ENCODE measurements around the gene NFIA.

NFIA gene

DNA sequence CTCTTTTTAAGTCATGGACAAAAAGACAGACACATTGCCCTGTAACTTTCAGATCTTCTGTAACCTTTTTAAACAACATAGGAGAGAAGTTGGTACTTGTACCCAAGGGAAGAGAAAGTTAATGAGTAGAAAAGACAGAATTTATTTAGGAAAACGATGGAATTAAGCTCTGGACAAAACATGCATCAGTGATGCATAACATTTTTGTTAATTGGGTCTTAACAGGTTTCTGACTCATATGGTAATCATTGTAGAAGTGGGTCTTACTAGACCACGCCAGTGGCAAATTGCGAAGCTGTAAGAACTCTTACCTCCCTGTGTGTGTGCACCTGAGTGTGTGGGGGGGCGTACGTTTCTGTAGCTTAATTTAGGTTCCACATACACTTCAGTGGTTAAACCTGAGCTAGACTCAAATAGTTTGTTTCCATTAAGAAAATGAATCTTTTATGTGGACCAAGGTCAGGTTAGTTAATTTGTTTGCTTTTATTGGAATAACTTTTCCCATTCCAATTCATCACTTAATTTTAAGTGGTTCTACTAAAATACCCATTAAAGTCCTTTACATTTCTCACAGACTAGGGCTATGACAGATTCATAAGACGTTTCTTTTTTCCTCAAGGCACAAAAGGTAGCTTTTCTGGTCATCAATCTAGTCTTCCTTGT is 48.1 kb downstream of the NFIA start:
- H3K27ac ChIP-seq (ENCODE audit: low read length): no peak overlapping the region
- H3K4me2 ChIP-seq (ENCODE audit: low read depth, low read length): no peak overlapping the region
- no peaks in the 10 kb centered on the region for H3K4me1 ChIP-seq (ENCODE audit: low read length)
- no peak for TF ChIP-seq EZH2phosphoT487 (IDR thresholded peaks at IDR 0.05; ENCODE audit: low read length)
- TF ChIP-seq, protein P1, sequence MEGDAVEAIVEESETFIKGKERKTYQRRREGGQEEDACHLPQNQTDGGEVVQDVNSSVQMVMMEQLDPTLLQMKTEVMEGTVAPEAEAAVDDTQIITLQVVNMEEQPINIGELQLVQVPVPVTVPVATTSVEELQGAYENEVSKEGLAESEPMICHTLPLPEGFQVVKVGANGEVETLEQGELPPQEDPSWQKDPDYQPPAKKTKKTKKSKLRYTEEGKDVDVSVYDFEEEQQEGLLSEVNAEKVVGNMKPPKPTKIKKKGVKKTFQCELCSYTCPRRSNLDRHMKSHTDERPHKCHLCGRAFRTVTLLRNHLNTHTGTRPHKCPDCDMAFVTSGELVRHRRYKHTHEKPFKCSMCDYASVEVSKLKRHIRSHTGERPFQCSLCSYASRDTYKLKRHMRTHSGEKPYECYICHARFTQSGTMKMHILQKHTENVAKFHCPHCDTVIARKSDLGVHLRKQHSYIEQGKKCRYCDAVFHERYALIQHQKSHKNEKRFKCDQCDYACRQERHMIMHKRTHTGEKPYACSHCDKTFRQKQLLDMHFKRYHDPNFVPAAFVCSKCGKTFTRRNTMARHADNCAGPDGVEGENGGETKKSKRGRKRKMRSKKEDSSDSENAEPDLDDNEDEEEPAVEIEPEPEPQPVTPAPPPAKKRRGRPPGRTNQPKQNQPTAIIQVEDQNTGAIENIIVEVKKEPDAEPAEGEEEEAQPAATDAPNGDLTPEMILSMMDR (IDR thresholded peaks at IDR 0.05; ENCODE audit: low read length): no peak
- TF ChIP-seq EZH2 (optimal IDR thresholded peaks at IDR 0.05; ENCODE audit: low read depth, low read length): no peak
- no peaks in the 10 kb centered on the region for H3F3A ChIP-seq (ENCODE audit: insufficient read depth, low read length)
- H4K20me1 ChIP-seq (ENCODE audit: insufficient read depth, low read length): no peaks in the 10 kb centered on the region
- no peak for DNase-seq
- no peak overlapping the region for H3K9ac ChIP-seq (ENCODE audit: low read length)
- H3K9me3 ChIP-seq (replicated peaks; ENCODE audit: insufficient read depth, low read length): no peaks in the 10 kb centered on the region
- no peak overlapping the region for H2AFZ ChIP-seq (ENCODE audit: low read length)
- no peaks in the 10 kb centered on the region for H3K79me2 ChIP-seq (ENCODE audit: low read length)
- no peaks in the 10 kb centered on the region for H3K36me3 ChIP-seq (replicated peaks; ENCODE audit: insufficient read depth, low read length)
- H3K27me3 ChIP-seq (replicated peaks; ENCODE audit: insufficient read depth, low read length): no peaks in the 10 kb centered on the region
- H3K4me3 ChIP-seq (ENCODE audit: low read length): no peak overlapping the region
- no peaks in the 10 kb centered on the region for H3K9me2 ChIP-seq (replicated peaks; ENCODE audit: insufficient read depth, low read length)

DNA sequence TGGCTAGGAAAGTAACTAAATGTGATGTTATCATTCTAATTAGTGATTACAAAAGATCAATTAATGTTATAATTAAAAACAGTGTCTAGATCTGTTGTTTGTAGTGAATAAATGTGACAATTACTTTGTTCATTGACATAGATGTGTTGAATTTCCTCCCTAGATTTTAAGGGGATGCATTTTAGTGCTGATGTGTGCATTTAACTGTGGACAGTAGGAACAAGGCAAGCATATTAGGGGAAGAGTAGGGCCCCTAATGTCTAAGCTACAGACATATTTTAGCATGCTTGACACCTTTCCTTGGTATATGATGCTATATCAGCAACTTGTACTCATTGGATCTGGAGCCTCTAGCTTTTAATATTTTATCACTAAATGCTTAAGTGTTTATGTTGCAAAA is 48.9 kb downstream of the NFIA start:
- H4K20me1 ChIP-seq (ENCODE audit: insufficient read depth, low read length): no peaks in the 10 kb centered on the region
- no peak overlapping the region for H3K9ac ChIP-seq (ENCODE audit: low read length)
- no peaks in the 10 kb centered on the region for H3K9me3 ChIP-seq (replicated peaks; ENCODE audit: insufficient read depth, low read length)
- H3K27ac ChIP-seq (ENCODE audit: low read length): no peak overlapping the region
- no peak overlapping the region for H3K4me3 ChIP-seq (ENCODE audit: low read length)
- no peaks in the 10 kb centered on the region for H3K79me2 ChIP-seq (ENCODE audit: low read length)
- DNase-seq: no peak
- no peaks in the 10 kb centered on the region for H3K27me3 ChIP-seq (replicated peaks; ENCODE audit: insufficient read depth, low read length)
- TF ChIP-seq EZH2 (optimal IDR thresholded peaks at IDR 0.05; ENCODE audit: low read depth, low read length) (no peak), EZH2phosphoT487 (IDR thresholded peaks at IDR 0.05; ENCODE audit: low read length) (no peak)
- TF ChIP-seq, protein P1 (IDR thresholded peaks at IDR 0.05; ENCODE audit: low read length): no peak
- H3K36me3 ChIP-seq (replicated peaks; ENCODE audit: insufficient read depth, low read length): no peaks in the 10 kb centered on the region
- no peaks in the 10 kb centered on the region for H3F3A ChIP-seq (ENCODE audit: insufficient read depth, low read length)
- H3K4me1 ChIP-seq (ENCODE audit: low read length): no peaks in the 10 kb centered on the region
- no peak overlapping the region for H2AFZ ChIP-seq (ENCODE audit: low read length)
- no peaks in the 10 kb centered on the region for H3K9me2 ChIP-seq (replicated peaks; ENCODE audit: insufficient read depth, low read length)
- no peak overlapping the region for H3K4me2 ChIP-seq (ENCODE audit: low read depth, low read length)

DNA sequence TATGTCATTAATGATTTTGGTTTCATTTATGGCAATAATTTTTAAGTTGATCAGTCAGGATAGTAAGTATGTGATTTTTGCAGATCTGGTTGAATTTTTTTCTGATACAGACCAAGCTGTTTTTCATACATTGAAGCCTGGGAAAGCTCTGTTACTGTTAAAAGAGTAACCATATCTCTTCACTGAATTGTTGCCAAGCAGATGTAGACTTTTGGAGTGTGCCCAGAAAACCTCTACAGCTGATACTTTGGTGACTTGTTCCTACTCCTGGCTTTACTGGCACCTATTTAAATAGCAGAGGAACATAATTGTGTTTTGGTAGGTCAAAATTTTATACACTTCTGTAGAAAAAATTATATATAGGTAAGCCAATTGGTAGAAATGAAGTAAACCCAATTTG is 49.4 kb downstream of the NFIA start:
- no peak overlapping the region for H3K4me2 ChIP-seq (ENCODE audit: low read depth, low read length)
- no peaks in the 10 kb centered on the region for H4K20me1 ChIP-seq (ENCODE audit: insufficient read depth, low read length)
- no peak overlapping the region for H3K4me3 ChIP-seq (ENCODE audit: low read length)
- H3K4me1 ChIP-seq (ENCODE audit: low read length): no peaks in the 10 kb centered on the region
- no peak for DNase-seq
- H3K9me2 ChIP-seq (replicated peaks; ENCODE audit: insufficient read depth, low read length): no peaks in the 10 kb centered on the region
- no peaks in the 10 kb centered on the region for H3K79me2 ChIP-seq (ENCODE audit: low read length)
- no peak overlapping the region for H3K9ac ChIP-seq (ENCODE audit: low read length)
- TF ChIP-seq, protein P1 (IDR thresholded peaks at IDR 0.05; ENCODE audit: low read length): no peak
- TF ChIP-seq EZH2 (optimal IDR thresholded peaks at IDR 0.05; ENCODE audit: low read depth, low read length) (no peak), EZH2phosphoT487 (IDR thresholded peaks at IDR 0.05; ENCODE audit: low read length) (no peak)
- H2AFZ ChIP-seq (ENCODE audit: low read length): no peak overlapping the region
- H3K9me3 ChIP-seq (replicated peaks; ENCODE audit: insufficient read depth, low read length): no peaks in the 10 kb centered on the region
- H3K27ac ChIP-seq (ENCODE audit: low read length): no peak overlapping the region
- H3K36me3 ChIP-seq (replicated peaks; ENCODE audit: insufficient read depth, low read length): no peaks in the 10 kb centered on the region
- no peaks in the 10 kb centered on the region for H3F3A ChIP-seq (ENCODE audit: insufficient read depth, low read length)
- H3K27me3 ChIP-seq (replicated peaks; ENCODE audit: insufficient read depth, low read length): no peaks in the 10 kb centered on the region
